Immature natural killer cell (primary cell): ENCODE data around the gene SARS1. TPM values are rescaled to one million over a fixed set of nuclear protein-coding genes. Genes with fewer than 3 reads are reported as not detected.
"Not testable (repeated sequence)": the region's sequence is repeated elsewhere in the genome, so short reads cannot be mapped to it uniquely, and the experiment has no call there.

Experiments used
- DNase-seq, 3 donors: peaks; one replicate each; pipeline ENCODE4 v3.0.0; 2022; ENCODE audit warnings: mixed read lengths in 1 of 3
- H3K27ac Mint-ChIP-seq, 6 donors: one replicate each; pipeline ENCODE4 v1.8.0; 2020; ENCODE audit warnings: mixed read lengths in 6 of 6, mild to moderate bottlenecking in 5 of 6, inconsistent platforms in 4 of 6, moderate library complexity in 3 of 6
- H3K27me3 Mint-ChIP-seq, 3 donors: one replicate each; pipeline ENCODE4 v1.8.0; 2020 to 2021; ENCODE audit warnings: low read depth in 3 of 3, mild to moderate bottlenecking in 3 of 3, mixed read lengths in 3 of 3, moderate library complexity in 3 of 3, inconsistent platforms in 1 of 3
- H3K36me3 Mint-ChIP-seq, 3 donors: one replicate each; pipeline ENCODE4 v1.8.0; 2020; ENCODE audit warnings: mixed read lengths in 3 of 3, inconsistent platforms in 2 of 3, mild to moderate bottlenecking in 2 of 3
- H3K4me1 Mint-ChIP-seq, 2 donors: one replicate each; pipeline ENCODE4 v1.8.0; 2020; ENCODE audit warnings: inconsistent platforms in 2 of 2, mild to moderate bottlenecking in 2 of 2, mixed read lengths in 2 of 2, moderate library complexity in 1 of 2
- H3K4me3 Mint-ChIP-seq, 5 donors: one replicate each; pipeline ENCODE4 v1.8.0; 2020; ENCODE audit warnings: mild to moderate bottlenecking in 5 of 5, mixed read lengths in 5 of 5, inconsistent platforms in 3 of 5, moderate library complexity in 3 of 5
- H3K9me3 Mint-ChIP-seq, 6 donors: one replicate each; pipeline ENCODE4 v1.8.0; 2020; ENCODE audit warnings: mild to moderate bottlenecking in 6 of 6, mixed read lengths in 6 of 6, inconsistent platforms in 4 of 6, moderate library complexity in 3 of 6
- polyA plus RNA-seq, 3 donors: library from polyadenylated mRNA; unstranded; fragments of 300-500 nt; fragmentation: Illumina TruSeq; gene quantifications; one replicate each; pipeline ENCODE4 v1.2.3, GENCODE V29; 2021

SARS1 gene
- polyA plus RNA-seq, 3 donors from 2014 or later = 123 to 205 (median 149) TPM

GRCh38 chr1:109221201-109221600 lies 7.5 kb downstream of the SARS1 start:
- not testable (repeated sequence) for DNase-seq, H3K4me3 Mint-ChIP-seq, H3K27me3 Mint-ChIP-seq, H3K27ac Mint-ChIP-seq, H3K9me3 Mint-ChIP-seq
- peaks cover 32 to 64% of the 10 kb centered on the region in 2 donors for H3K4me1 Mint-ChIP-seq
- H3K36me3 Mint-ChIP-seq = peaks cover 0 to 18% (median 8%) of the 10 kb centered on the region in 3 donors

- Mint-ChIP-seq H3K4me1 (peaks cover 19 to 50% of the 10 kb centered on the region in 2 donors), H3K9me3 (no peaks in the 10 kb centered on the region), H3K27ac (peak overlapping the region in 1 of 6 donors; percentile 80), H3K4me3 (no peak overlapping the region), H3K27me3 (no peaks in the 10 kb centered on the region), H3K36me3 (peaks cover 11 to 25% (median 19%) of the 10 kb centered on the region in 3 donors)
- DNase-seq = no peak
These were observed 11.6 kb downstream of the SARS1 start for GRCh38 chr1:109225308-109225707.

GRCh38 chr1:109225711-109226445 lies 12.2 kb downstream of the SARS1 start:
- Mint-ChIP-seq H3K4me3 (no peak overlapping the region), H3K4me1 (peaks cover 18 to 45% of the 10 kb centered on the region in 2 donors), H3K27me3 (no peaks in the 10 kb centered on the region), H3K27ac (peak overlapping the region in 4 of 6 donors; percentile 7 to 80 (median 20)), H3K36me3 (peaks cover 15 to 25% (median 23%) of the 10 kb centered on the region in 3 donors), H3K9me3 (no peaks in the 10 kb centered on the region)
- DNase-seq = no peak

GRCh38 chr1:109228167-109228566 lies 14.4 kb downstream of the SARS1 start:
- Mint-ChIP-seq H3K27ac (no peak overlapping the region), H3K36me3 (peaks cover 16 to 34% (median 34%) of the 10 kb centered on the region in 3 donors)

GRCh38 chr1:109229531-109230127 lies 15.9 kb downstream of the SARS1 start:
- peaks cover 16 to 30% (median 29%) of the 10 kb centered on the region in 3 donors for H3K36me3 Mint-ChIP-seq
- H3K4me1 Mint-ChIP-seq = peaks cover 6 to 19% of the 10 kb centered on the region in 2 donors
- no peak overlapping the region for H3K27ac Mint-ChIP-seq
- no peak overlapping the region for H3K4me3 Mint-ChIP-seq
- H3K27me3 Mint-ChIP-seq = peaks cover 0 to 2% (median 0%) of the 10 kb centered on the region in 3 donors
- no peak for DNase-seq
- no peaks in the 10 kb centered on the region for H3K9me3 Mint-ChIP-seq

More at GRCh38 chr1:109228167-109228566, 14.4 kb downstream of the SARS1 start:
- peaks cover 9 to 27% of the 10 kb centered on the region in 2 donors for H3K4me1 Mint-ChIP-seq
- peaks cover 0 to 2% (median 0%) of the 10 kb centered on the region in 3 donors for H3K27me3 Mint-ChIP-seq
- no peak for DNase-seq
- no peak overlapping the region for H3K4me3 Mint-ChIP-seq
- H3K9me3 Mint-ChIP-seq = no peaks in the 10 kb centered on the region

GRCh38 chr1:109231066-109231465 lies 17.3 kb downstream of the SARS1 start:
- Mint-ChIP-seq H3K4me3 (no peak overlapping the region), H3K27me3 (peaks cover 0 to 2% (median 0%) of the 10 kb centered on the region in 3 donors), H3K27ac (peak overlapping the region in 1 of 6 donors; percentile 20), H3K9me3 (no peaks in the 10 kb centered on the region), H3K36me3 (peaks cover 16 to 42% (median 39%) of the 10 kb centered on the region in 3 donors), H3K4me1 (peaks cover 2 to 8% of the 10 kb centered on the region in 2 donors)
- DNase-seq = no peak

- Mint-ChIP-seq H3K27me3 (peaks cover 0 to 4% (median 0%) of the 10 kb centered on the region in 3 donors), H3K27ac (no peak overlapping the region), H3K4me1 (no peaks in the 10 kb centered on the region), H3K36me3 (peaks cover 9 to 43% (median 33%) of the 10 kb centered on the region in 3 donors), H3K9me3 (no peaks in the 10 kb centered on the region), H3K4me3 (no peak overlapping the region)
- DNase-seq = no peak
These were observed 21.4 kb downstream of the SARS1 start for GRCh38 chr1:109235137-109235536.

- Mint-ChIP-seq H3K27me3 (peaks cover 0 to 2% (median 2%) of the 10 kb centered on the region in 3 donors), H3K9me3 (no peaks in the 10 kb centered on the region), H3K4me3 (no peak overlapping the region), H3K4me1 (peaks cover 13 to 15% of the 10 kb centered on the region in 2 donors), H3K36me3 (peaks cover 5 to 32% (median 19%) of the 10 kb centered on the region in 3 donors), H3K27ac (peak overlapping the region in 1 of 6 donors; percentile 49)
- DNase-seq = no peak
These were observed 23.8 kb downstream of the SARS1 start for GRCh38 chr1:109237512-109237911.

- DNase-seq = no peak
- peaks cover 13 to 17% of the 10 kb centered on the region in 2 donors for H3K4me1 Mint-ChIP-seq
- peaks cover 0 to 2% (median 2%) of the 10 kb centered on the region in 3 donors for H3K27me3 Mint-ChIP-seq
- H3K27ac Mint-ChIP-seq = peak overlapping the region in 1 of 6 donors; percentile 31
- no peak overlapping the region for H3K4me3 Mint-ChIP-seq
- H3K9me3 Mint-ChIP-seq = no peaks in the 10 kb centered on the region
- peaks cover 5 to 30% (median 16%) of the 10 kb centered on the region in 3 donors for H3K36me3 Mint-ChIP-seq
These were observed 24.7 kb downstream of the SARS1 start for GRCh38 chr1:109238382-109238781.

- Mint-ChIP-seq H3K4me1 (peaks cover 13 to 17% of the 10 kb centered on the region in 2 donors), H3K27me3 (peaks cover 0 to 2% (median 2%) of the 10 kb centered on the region in 3 donors), H3K4me3 (no peak overlapping the region), H3K9me3 (no peaks in the 10 kb centered on the region), H3K27ac (peak overlapping the region in 2 of 6 donors; percentile 31 to 46), H3K36me3 (peaks cover 5 to 30% (median 16%) of the 10 kb centered on the region in 3 donors)
- no peak for DNase-seq
These were observed 25.3 kb downstream of the SARS1 start for GRCh38 chr1:109239047-109239408.

- Mint-ChIP-seq H3K4me3 (no peak overlapping the region), H3K36me3 (peaks cover 5 to 30% (median 16%) of the 10 kb centered on the region in 3 donors), H3K27me3 (peaks cover 3 to 6% (median 5%) of the 10 kb centered on the region in 3 donors), H3K9me3 (no peaks in the 10 kb centered on the region), H3K27ac (peak overlapping the region in 2 of 6 donors; percentile 37 to 41), H3K4me1 (peaks cover 13 to 17% of the 10 kb centered on the region in 2 donors)
- no peak for DNase-seq
These were observed 25.8 kb downstream of the SARS1 start for GRCh38 chr1:109239409-109240068.

GRCh38 chr1:109240158-109241152 lies 26.7 kb downstream of the SARS1 start:
- H3K36me3 Mint-ChIP-seq = peaks cover 5 to 23% (median 11%) of the 10 kb centered on the region in 3 donors
- H3K4me1 Mint-ChIP-seq = peaks cover 13 to 17% of the 10 kb centered on the region in 2 donors
- H3K27ac Mint-ChIP-seq = peak overlapping the region in 4 of 6 donors; percentile 20 to 55 (median 34)
- peak in 1 of 3 donors; percentile 14 for DNase-seq
- peak overlapping the region in 2 of 5 donors; percentile 48 to 50 for H3K4me3 Mint-ChIP-seq
- H3K27me3 Mint-ChIP-seq = peaks cover 3 to 9% (median 8%) of the 10 kb centered on the region in 3 donors
- H3K9me3 Mint-ChIP-seq = no peaks in the 10 kb centered on the region
